AG04449 (cell line): ENCODE results near the gene LAMA5.

Experiments used
- CTCF ChIA-PET: fragments of 350-600 bp; formaldehyde crosslinking; extraction: SDS; loops from one replicate; lab custom pipeline; 2021; ENCODE audit warnings: antibody characterized with exemption; lab: Yijun Ruan, JAX
- POLR2A ChIA-PET: fragments of 400-600, 350-600 bp; formaldehyde crosslinking; extraction: SDS; loops from one replicate; lab custom pipeline; 2020; ENCODE audit warnings: antibody characterized with exemption, inconsistent platforms; lab: Yijun Ruan, JAX
- DNase-seq: peaks from one replicate; pipeline ENCODE4 v3.0.0-alpha.2; 2010; ENCODE audit warnings: low read depth, low spot score
- H3K4me3 ChIP-seq: 2 replicates; pipeline ENCODE4 v1.5.1; 2011; ENCODE audit warnings: low read depth, mild to moderate bottlenecking, control low read depth, low read length
- TF ChIP-seq, protein P1 (sequence below): IDR thresholded peaks from one replicate; pipeline ENCODE4 v1.5.1; 2011; ENCODE audit warnings: mild to moderate bottlenecking, moderate library complexity, low read length, control low read depth, inconsistent platforms; ENCODE audit not compliant: insufficient read depth; ENCODE audit errors: missing control alignments

The LAMA5 gene

GRCh38 chr20:62358171-62359042, 8.7 kb downstream of the LAMA5 start:
- ChIA-PET POLR2A (no interaction called here), CTCF (interaction anchor here (0.7 to 1.4 kb wide), 2 partner anchors 10 to 17 kb away, joined by 4 read pairs; no protein-coding TSS in a partner anchor)
- TF ChIP-seq, protein P1, sequence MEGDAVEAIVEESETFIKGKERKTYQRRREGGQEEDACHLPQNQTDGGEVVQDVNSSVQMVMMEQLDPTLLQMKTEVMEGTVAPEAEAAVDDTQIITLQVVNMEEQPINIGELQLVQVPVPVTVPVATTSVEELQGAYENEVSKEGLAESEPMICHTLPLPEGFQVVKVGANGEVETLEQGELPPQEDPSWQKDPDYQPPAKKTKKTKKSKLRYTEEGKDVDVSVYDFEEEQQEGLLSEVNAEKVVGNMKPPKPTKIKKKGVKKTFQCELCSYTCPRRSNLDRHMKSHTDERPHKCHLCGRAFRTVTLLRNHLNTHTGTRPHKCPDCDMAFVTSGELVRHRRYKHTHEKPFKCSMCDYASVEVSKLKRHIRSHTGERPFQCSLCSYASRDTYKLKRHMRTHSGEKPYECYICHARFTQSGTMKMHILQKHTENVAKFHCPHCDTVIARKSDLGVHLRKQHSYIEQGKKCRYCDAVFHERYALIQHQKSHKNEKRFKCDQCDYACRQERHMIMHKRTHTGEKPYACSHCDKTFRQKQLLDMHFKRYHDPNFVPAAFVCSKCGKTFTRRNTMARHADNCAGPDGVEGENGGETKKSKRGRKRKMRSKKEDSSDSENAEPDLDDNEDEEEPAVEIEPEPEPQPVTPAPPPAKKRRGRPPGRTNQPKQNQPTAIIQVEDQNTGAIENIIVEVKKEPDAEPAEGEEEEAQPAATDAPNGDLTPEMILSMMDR: no peak
- H3K4me3 ChIP-seq: no peak overlapping the region
- no peak for DNase-seq

GRCh38 chr20:62357681-62358080, 9.4 kb downstream of the LAMA5 start:
- TF ChIP-seq, protein P1: no peak
- ChIA-PET CTCF (interaction anchor here (0.7 to 2.2 kb wide), 3 partner anchors 11 to 25 kb away, joined by 4 to 7 read pairs (median 4); no protein-coding TSS in a partner anchor), POLR2A (no interaction called here)
- H3K4me3 ChIP-seq: no peak overlapping the region
- no peak for DNase-seq

GRCh38 chr20:62357187-62357667, 9.9 kb downstream of the LAMA5 start:
- ChIA-PET CTCF (interaction anchor here (1.4 to 2.2 kb wide), 3 partner anchors 11 to 26 kb away, joined by 4 to 7 read pairs (median 5); no protein-coding TSS in a partner anchor), POLR2A (no interaction called here)
- DNase-seq: no peak
- H3K4me3 ChIP-seq: no peak overlapping the region
- TF ChIP-seq, protein P1: no peak

DNA sequence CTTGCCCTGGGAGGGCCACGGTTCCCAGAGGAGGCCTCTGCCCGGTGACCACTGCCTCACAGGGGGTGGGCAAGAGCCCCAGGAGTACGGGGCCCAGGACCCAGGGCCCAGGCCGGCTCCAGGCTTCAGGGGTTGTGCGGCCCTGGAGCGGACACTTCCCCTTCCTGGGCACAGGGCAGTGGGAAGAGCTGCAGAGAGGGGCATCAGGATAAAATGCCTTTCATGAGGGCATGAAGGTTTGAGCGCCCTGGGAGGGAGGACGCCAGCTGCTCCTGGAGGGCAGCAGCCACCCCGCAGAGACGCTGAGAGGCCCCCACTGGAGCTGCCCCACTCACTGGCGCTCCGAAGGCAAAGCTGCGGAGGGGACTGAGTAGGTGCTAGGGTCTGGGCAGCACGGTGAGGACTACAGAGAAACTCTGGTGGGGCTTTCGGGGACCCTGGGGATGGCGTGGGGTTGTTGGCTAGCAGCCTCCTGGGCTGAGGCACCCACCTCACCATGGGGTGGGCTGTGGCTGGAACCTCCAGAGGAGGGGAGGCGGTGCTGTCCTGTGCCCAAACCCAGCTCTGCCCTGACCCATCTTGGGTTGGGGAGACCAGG, 10.4 kb downstream of the LAMA5 start:
- H3K4me3 ChIP-seq: no peak overlapping the region
- ChIA-PET POLR2A (no interaction called here), CTCF (interaction anchor here (1.4 to 2.2 kb wide), 3 partner anchors 12 to 26 kb away, joined by 4 to 7 read pairs (median 5); no protein-coding TSS in a partner anchor)
- DNase-seq: no peak
- TF ChIP-seq, protein P1: no peak

GRCh38 chr20:62355878-62356588, 11.1 kb downstream of the LAMA5 start:
- no peak overlapping the region for H3K4me3 ChIP-seq
- ChIA-PET POLR2A (no interaction called here), CTCF (interaction anchor here (1.9 to 2.2 kb wide), 2 partner anchors 13 to 27 kb away, joined by 5 to 7 read pairs; no protein-coding TSS in a partner anchor)
- DNase-seq: no peak
- TF ChIP-seq, protein P1: no peak
